B cell (primary cell): ENCODE results near the gene HOXB6. TPM values are rescaled to one million over a fixed set of nuclear protein-coding genes. Genes with fewer than 3 reads are reported as not detected.

Source experiments
- ATAC-seq: fragments of 200-7000 bp; cut with Tn5 transposase; one replicate; pipeline ENCODE4 v1.10.0; 2021; ENCODE audit warnings: low read depth, mild to moderate bottlenecking, moderate number of reproducible peaks, moderate library complexity
- CTCF ChIA-PET: fragments of 350-600 bp; sonication (Branson Sonifier 250); formaldehyde crosslinking; loops from one replicate; lab custom pipeline; 2021; ENCODE audit warnings: antibody characterized with exemption, inconsistent platforms; lab: Charles Lee
- POLR2A ChIA-PET: fragments of 350-600 bp; sonication (Branson Sonifier 250); formaldehyde crosslinking; loops from one replicate; lab custom pipeline; 2021; ENCODE audit warnings: antibody characterized with exemption; lab: Charles Lee
- DNase-seq: peaks from one replicate; pipeline ENCODE4 v3.0.0; 2013
- H2AFZ ChIP-seq: 2 replicates; pipeline ENCODE4 v1.6.1; 2012; ENCODE audit warnings: mild to moderate bottlenecking, low read depth, low read length; ENCODE audit not compliant: insufficient read depth, poor library complexity, severe bottlenecking
- H3K27ac ChIP-seq, 2 donors: 1 replicate in 1 of 2; 2 replicates in 1 of 2; pipeline ENCODE4 v1.5.1; 2012 to 2013; ENCODE audit warnings: low read length in 2 of 2, mild to moderate bottlenecking in 2 of 2, moderate library complexity in 1 of 2
- H3K27me3 ChIP-seq, 4 experiments: fragments of 200-600 bp in 1 of 4; sonication (generic) in 1 of 4; replicated peaks in 1 of 4; 1 replicate in 2 of 4; 2 replicates in 2 of 4; pipeline versions ENCODE4 v1.6.1 to v1.7.0; 2013 to 2016; ENCODE audit warnings: low read length in 3 of 4, mild to moderate bottlenecking in 2 of 4, mixed read lengths in 1 of 4, moderate library complexity in 1 of 4; ENCODE audit not compliant: insufficient read depth in 4 of 4, control insufficient read depth in 3 of 4; ENCODE audit errors: control extremely low read depth in 1 of 4
- H3K36me3 ChIP-seq, 2 experiments: replicated peaks in 1 of 2; 1 replicate in 1 of 2; 2 replicates in 1 of 2; pipeline versions ENCODE4 v1.6.1 to v1.7.1; 2013; ENCODE audit warnings: low read length in 1 of 2; ENCODE audit not compliant: insufficient read depth in 2 of 2, control insufficient read depth in 1 of 2; ENCODE audit errors: control extremely low read depth in 1 of 2, extremely low read depth in 1 of 2
- H3K4me1 ChIP-seq, 2 donors: fragments of 200-600 bp in 1 of 2; sonication (generic) in 1 of 2; 1 replicate in 1 of 2; 2 replicates in 1 of 2; pipeline versions ENCODE4 v1.5.1 to v1.6.1; 2013 to 2017; ENCODE audit warnings: low read length in 2 of 2; ENCODE audit not compliant: control insufficient read depth in 2 of 2, insufficient read depth in 2 of 2
- H3K4me2 ChIP-seq: replicated peaks from 2 replicates; pipeline ENCODE3; 2012; ENCODE audit warnings: mild to moderate bottlenecking, low read depth, low read length; ENCODE audit not compliant: poor library complexity, severe bottlenecking
- H3K4me3 ChIP-seq, 5 experiments: fragments of 200-600 bp in 1 of 5; sonication (generic) in 1 of 5; 1 replicate in 3 of 5; 2 replicates in 2 of 5; pipeline versions ENCODE4 v1.5.1 to v1.7.0; 2011 to 2016; ENCODE audit warnings: low read length in 4 of 5, mild to moderate bottlenecking in 4 of 5, low read depth in 2 of 5, control low read depth in 1 of 5, moderate library complexity in 1 of 5; ENCODE audit not compliant: insufficient read depth in 1 of 5; ENCODE audit errors: control extremely low read depth in 1 of 5, extremely low read depth in 1 of 5
- H3K79me2 ChIP-seq: fragments of 200-600 bp; sonication (generic); one replicate; pipeline ENCODE4 v1.6.0; 2016; ENCODE audit warnings: low read length; ENCODE audit not compliant: control insufficient read depth, insufficient read depth
- H3K9ac ChIP-seq: fragments of 200-600 bp; sonication (generic); 2 replicates; pipeline ENCODE4 v1.6.1; 2017; ENCODE audit warnings: mild to moderate bottlenecking, low read length, moderate library complexity
- H3K9me3 ChIP-seq, 3 donors: one replicate each; pipeline versions ENCODE4 v1.6.1 to v1.7.1; 2013; ENCODE audit warnings: low read length in 2 of 3; ENCODE audit not compliant: control insufficient read depth in 2 of 3, insufficient read depth in 1 of 3; ENCODE audit errors: control extremely low read depth in 1 of 3
- H4K20me1 ChIP-seq: 2 replicates; pipeline ENCODE4 v1.6.0; 2012; ENCODE audit warnings: mild to moderate bottlenecking, low read length; ENCODE audit not compliant: insufficient read depth, control insufficient read depth, poor library complexity, severe bottlenecking
- H3K27ac Mint-ChIP-seq: one replicate; pipeline ENCODE4 v1.8.0; 2021; ENCODE audit warnings: mixed read lengths
- H3K27me3 Mint-ChIP-seq: one replicate; pipeline ENCODE4 v1.8.0; 2021; ENCODE audit warnings: mixed read lengths
- H3K4me1 Mint-ChIP-seq: one replicate; pipeline ENCODE4 v1.8.0; 2021; ENCODE audit warnings: mixed read lengths
- H3K4me3 Mint-ChIP-seq: one replicate; pipeline ENCODE4 v1.8.0; 2021; ENCODE audit warnings: mixed read lengths
- H3K9me3 Mint-ChIP-seq: one replicate; pipeline ENCODE4 v1.8.0; 2022; ENCODE audit warnings: mixed read lengths; ENCODE audit not compliant: insufficient read depth
- EZH2 ChIP-seq: IDR thresholded peaks from 2 replicates; pipeline ENCODE4 v1.6.1; 2012; ENCODE audit warnings: borderline replicate concordance, low read depth, mild to moderate bottlenecking, moderate library complexity, low read length; ENCODE audit not compliant: insufficient read depth, poor library complexity, severe bottlenecking
- WGBS: methylation state at CpG from one replicate; pipeline ENCODE4 v1.1.5; 2013; ENCODE audit warnings: missing lambda C conversion rate; ENCODE audit not compliant: insufficient coverage; 5-methylcytosine and 5-hydroxymethylcytosine counted together
- intact Hi-C: fragments of 100-400 bp; cut with micrococcal nuclease; formaldehyde crosslinking; loops from one replicate; pipeline ENCODE4 v1.10.0; 2022
- polyA plus RNA-seq: library from polyadenylated mRNA; depleted of rRNA; stranded (reverse); fragments of >200 nt; gene quantifications from 2 replicates; pipeline ENCODE4 v1.2.3, GENCODE V29; 2012
- total RNA-seq, 2 donors: library from RNA; stranded (reverse); fragments of 120-200 nt in 1 of 2; gene quantifications; 1 replicate in 1 of 2; 2 replicates in 1 of 2; pipeline versions ENCODE4 v1.2.3 to v1.2.4, GENCODE V29; 2013 to 2022
- TF ChIP-seq, protein P1 (sequence below): fragments of 200-600 bp; IDR thresholded peaks from one replicate; pipeline ENCODE4 v1.8.0; 2022; ENCODE audit warnings: antibody characterized with exemption, mild to moderate bottlenecking

HOXB6 gene
- total and polyA plus RNA-seq, 2 donors (not counting 1 experiment from before 2014, with no cell fraction given) = 0.10 TPM; not detected in 1

DNA sequence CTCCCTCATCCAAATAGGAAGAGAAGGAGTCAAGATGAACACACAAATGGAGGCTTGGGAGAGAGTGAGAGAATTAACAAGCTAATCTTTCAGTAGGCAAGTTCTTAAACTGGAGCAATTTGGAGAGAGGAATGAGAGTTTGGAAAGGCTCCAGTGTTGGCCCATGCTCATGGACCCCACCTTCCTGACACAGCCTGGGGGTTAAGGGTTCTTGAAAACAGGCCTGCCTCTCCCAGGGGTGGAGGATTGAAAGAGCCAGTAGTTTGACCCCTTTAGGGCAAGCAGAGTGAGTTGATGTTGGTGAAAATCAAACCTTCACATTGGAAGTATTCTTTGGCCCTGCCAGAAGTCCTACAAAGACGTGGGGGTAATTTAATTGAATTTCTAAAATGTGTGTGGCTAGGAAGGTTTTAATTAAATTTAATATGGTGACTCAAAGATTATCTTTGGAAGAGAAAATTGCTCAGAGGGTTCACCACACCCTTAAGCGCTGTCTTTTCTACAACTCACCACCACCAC is 20.5 kb downstream of the HOXB6 start:
- peaks cover 45 to 57% of the 10 kb centered on the region in 2 donors for H3K4me1 ChIP-seq
- H3K4me3 ChIP-seq = no peak overlapping the region
- H3K27ac ChIP-seq = no peak overlapping the region
- intact Hi-C loops = no loop called here
- no peak overlapping the region for H2AFZ ChIP-seq
- ATAC-seq = no peak
- peaks cover 0 to 23% (median 0%) of the 10 kb centered on the region in 3 donors for H3K9me3 ChIP-seq
- DNase-seq = no peak
- ChIA-PET CTCF (interaction anchor here (0.9 to 2.2 kb wide), 3 partner anchors 29 to 248 kb away, joined by 4 to 20 read pairs (median 4); no protein-coding TSS in a partner anchor), POLR2A (no interaction called here)
- H3K36me3 ChIP-seq = no peaks in the 10 kb centered on the region
- H3K4me2 ChIP-seq = no peak overlapping the region
- H3K9me3 Mint-ChIP-seq = no peaks in the 10 kb centered on the region
- H3K27me3 Mint-ChIP-seq = peaks cover 94% of the 10 kb centered on the region
- no peak overlapping the region for H3K9ac ChIP-seq
- H4K20me1 ChIP-seq = peaks cover 4% of the 10 kb centered on the region
- peaks cover 0 to 99% (median 90%) of the 10 kb centered on the region in 4 experiments for H3K27me3 ChIP-seq
- H3K4me1 Mint-ChIP-seq = peaks cover 44% of the 10 kb centered on the region
- H3K27ac Mint-ChIP-seq = no peak overlapping the region
- H3K79me2 ChIP-seq = no peaks in the 10 kb centered on the region
- WGBS = 80% methylated on average over 1 of the region's 2 CpGs
- TF ChIP-seq EZH2 = no peak
- TF ChIP-seq, protein P1, sequence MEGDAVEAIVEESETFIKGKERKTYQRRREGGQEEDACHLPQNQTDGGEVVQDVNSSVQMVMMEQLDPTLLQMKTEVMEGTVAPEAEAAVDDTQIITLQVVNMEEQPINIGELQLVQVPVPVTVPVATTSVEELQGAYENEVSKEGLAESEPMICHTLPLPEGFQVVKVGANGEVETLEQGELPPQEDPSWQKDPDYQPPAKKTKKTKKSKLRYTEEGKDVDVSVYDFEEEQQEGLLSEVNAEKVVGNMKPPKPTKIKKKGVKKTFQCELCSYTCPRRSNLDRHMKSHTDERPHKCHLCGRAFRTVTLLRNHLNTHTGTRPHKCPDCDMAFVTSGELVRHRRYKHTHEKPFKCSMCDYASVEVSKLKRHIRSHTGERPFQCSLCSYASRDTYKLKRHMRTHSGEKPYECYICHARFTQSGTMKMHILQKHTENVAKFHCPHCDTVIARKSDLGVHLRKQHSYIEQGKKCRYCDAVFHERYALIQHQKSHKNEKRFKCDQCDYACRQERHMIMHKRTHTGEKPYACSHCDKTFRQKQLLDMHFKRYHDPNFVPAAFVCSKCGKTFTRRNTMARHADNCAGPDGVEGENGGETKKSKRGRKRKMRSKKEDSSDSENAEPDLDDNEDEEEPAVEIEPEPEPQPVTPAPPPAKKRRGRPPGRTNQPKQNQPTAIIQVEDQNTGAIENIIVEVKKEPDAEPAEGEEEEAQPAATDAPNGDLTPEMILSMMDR = no peak
- peak overlapping the region; percentile 97 for H3K4me3 Mint-ChIP-seq

DNA sequence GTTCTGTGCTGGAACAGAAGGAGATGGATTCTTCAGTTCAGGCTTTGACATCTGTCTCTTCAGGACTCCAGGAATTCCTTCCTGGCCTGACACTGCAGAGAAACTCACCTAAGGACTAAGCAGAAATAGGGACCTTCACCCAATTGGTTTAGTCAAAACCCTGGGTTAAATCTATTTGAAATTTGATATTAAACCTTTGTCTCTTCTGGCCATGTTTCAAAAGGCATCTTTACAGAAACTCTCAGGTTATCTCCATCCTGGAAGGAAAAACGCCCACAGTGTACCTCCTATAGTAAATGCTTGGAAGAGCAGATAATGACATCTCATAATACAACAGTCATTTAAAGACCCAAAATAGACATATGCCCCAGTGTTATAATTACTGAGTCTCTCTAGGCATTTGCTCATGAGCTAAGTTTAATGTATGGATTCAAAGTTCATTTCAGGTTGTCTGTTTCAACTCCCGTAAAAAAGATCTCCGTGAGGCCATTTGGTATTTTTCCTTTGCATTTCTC is 21.0 kb downstream of the HOXB6 start:
- Histone ChIP-seq H4K20me1 (peaks cover 4% of the 10 kb centered on the region), H3K4me3 (no peak overlapping the region), H2AFZ (no peak overlapping the region), H3K9ac (no peak overlapping the region), H3K27ac (no peak overlapping the region), H3K9me3 (peaks cover 0 to 27% (median 0%) of the 10 kb centered on the region in 3 donors), H3K27me3 (peaks cover 0 to 99% (median 90%) of the 10 kb centered on the region in 4 experiments), H3K4me2 (no peak overlapping the region), H3K36me3 (no peaks in the 10 kb centered on the region), H3K79me2 (no peaks in the 10 kb centered on the region), H3K4me1 (peaks cover 50 to 60% of the 10 kb centered on the region in 2 donors)
- POLR2A ChIA-PET = no interaction called here
- intact Hi-C loops = no loop called here
- Mint-ChIP-seq H3K9me3 (no peaks in the 10 kb centered on the region), H3K4me1 (peaks cover 49% of the 10 kb centered on the region), H3K27ac (no peak overlapping the region), H3K27me3 (peaks cover 94% of the 10 kb centered on the region), H3K4me3 (no peak overlapping the region)
- no peak for ATAC-seq
- no peak for TF ChIP-seq EZH2
- TF ChIP-seq, protein P1 = no peak
- no peak for DNase-seq
- WGBS = no CpG with 5 or more reads among the region's 3 CpGs
- CTCF ChIA-PET = interaction anchor here (0.9 to 2.2 kb wide), 3 partner anchors 29 to 248 kb away, joined by 4 to 20 read pairs (median 4); no protein-coding TSS in a partner anchor
